OCI-LY1 (cell line): ENCODE results near the gene RNF138.

Experiments used
- H2AFZ ChIP-seq: fragments of 200-600 bp; sonication (generic), shearing (Covaris generic); 2 replicates; pipeline ENCODE4 v1.6.0; 2014; ENCODE audit warnings: antibody characterized with exemption, mild to moderate bottlenecking, low read length
- H3F3A ChIP-seq: fragments of 200-600 bp; sonication (generic), shearing (Covaris generic); 2 replicates; pipeline ENCODE4 v1.6.0; 2014; ENCODE audit warnings: mild to moderate bottlenecking, antibody characterized with exemption, low read length, moderate library complexity; ENCODE audit not compliant: insufficient read depth
- H3K27ac ChIP-seq: fragments of 200-600 bp; sonication (generic); 2 replicates; pipeline ENCODE4 v1.5.1; 2014; ENCODE audit warnings: low read length, mixed run types, mild to moderate bottlenecking, low read depth; ENCODE audit not compliant: poor library complexity, severe bottlenecking
- H3K27me3 ChIP-seq: fragments of 200-600 bp; sonication (generic); 2 replicates; pipeline ENCODE4 v1.6.0; 2014; ENCODE audit warnings: antibody characterized with exemption, mild to moderate bottlenecking, low read length, moderate library complexity; ENCODE audit not compliant: insufficient read depth
- H3K36me3 ChIP-seq: fragments of 200-600 bp; sonication (generic); 2 replicates; pipeline ENCODE4 v1.6.1; 2014; ENCODE audit warnings: mild to moderate bottlenecking, antibody characterized with exemption, low read length, moderate library complexity, mixed read lengths; ENCODE audit not compliant: insufficient read depth
- H3K4me1 ChIP-seq: fragments of 200-600 bp; sonication (generic); 2 replicates; pipeline ENCODE4 v1.5.1; 2014; ENCODE audit warnings: mild to moderate bottlenecking, low read length, moderate library complexity; ENCODE audit not compliant: insufficient read depth, severe bottlenecking
- H3K4me2 ChIP-seq: fragments of 200-600 bp; sonication (generic), shearing (Covaris generic); 2 replicates; pipeline ENCODE4 v1.6.1; 2014; ENCODE audit warnings: low read length
- H3K4me3 ChIP-seq: fragments of 200-600 bp; sonication (generic); 2 replicates; pipeline ENCODE4 v1.5.1; 2014; ENCODE audit warnings: low read length, low read depth, mild to moderate bottlenecking, mixed read lengths; ENCODE audit not compliant: poor library complexity, severe bottlenecking
- H3K79me2 ChIP-seq: fragments of 200-600 bp; shearing (Covaris generic); 2 replicates; pipeline ENCODE4 v1.6.1; 2016; ENCODE audit warnings: mixed run types, low read length, mixed read lengths; ENCODE audit not compliant: insufficient read depth
- H3K9ac ChIP-seq: fragments of 200-600 bp; sonication (generic), shearing (Covaris generic); 2 replicates; pipeline ENCODE4 v1.6.1; 2014; ENCODE audit warnings: mild to moderate bottlenecking, low read length, mixed read lengths
- H3K9me2 ChIP-seq: fragments of 200-600 bp; sonication (generic), shearing (Covaris generic); 2 replicates; pipeline ENCODE4 v1.6.1; 2014; ENCODE audit warnings: low read depth, mild to moderate bottlenecking, low read length, mixed read lengths
- H3K9me3 ChIP-seq: fragments of 200-600 bp; shearing (Covaris generic); 2 replicates; pipeline ENCODE4 v1.6.1; 2014; ENCODE audit warnings: low read length, mixed read lengths
- H4K20me1 ChIP-seq: fragments of 200-600 bp; sonication (generic), shearing (Covaris generic); 2 replicates; pipeline ENCODE4 v1.6.0; 2016; ENCODE audit warnings: mild to moderate bottlenecking, low read length; ENCODE audit not compliant: insufficient read depth
- EZH2 ChIP-seq: fragments of 200-600 bp; sonication (generic), shearing (Covaris generic); IDR thresholded peaks from 2 replicates; pipeline ENCODE4 v1.8.0; 2017; ENCODE audit warnings: borderline replicate concordance, mixed run types, mild to moderate bottlenecking, antibody characterized with exemption, low read length, moderate library complexity, mixed read lengths
- TF ChIP-seq, protein P1 (sequence below): fragments of 200-600 bp; sonication (generic), shearing (Covaris generic); IDR thresholded peaks from 2 replicates; pipeline ENCODE4 v1.5.1; 2017; ENCODE audit warnings: mild to moderate bottlenecking, antibody characterized with exemption, low read length, moderate library complexity, mixed read lengths

Gene RNF138

GRCh38 chr18:32139835-32140283, 48.2 kb downstream of the RNF138 start:
- H3K4me3 ChIP-seq: no peak overlapping the region
- no peak overlapping the region for H3K4me2 ChIP-seq
- H3K4me1 ChIP-seq: no peaks in the 10 kb centered on the region
- no peaks in the 10 kb centered on the region for H3K27me3 ChIP-seq
- no peaks in the 10 kb centered on the region for H3K79me2 ChIP-seq
- H2AFZ ChIP-seq: no peak overlapping the region
- H3K27ac ChIP-seq: no peak overlapping the region
- no peaks in the 10 kb centered on the region for H3F3A ChIP-seq
- no peaks in the 10 kb centered on the region for H4K20me1 ChIP-seq
- H3K9me3 ChIP-seq: no peaks in the 10 kb centered on the region
- TF ChIP-seq, protein P1, sequence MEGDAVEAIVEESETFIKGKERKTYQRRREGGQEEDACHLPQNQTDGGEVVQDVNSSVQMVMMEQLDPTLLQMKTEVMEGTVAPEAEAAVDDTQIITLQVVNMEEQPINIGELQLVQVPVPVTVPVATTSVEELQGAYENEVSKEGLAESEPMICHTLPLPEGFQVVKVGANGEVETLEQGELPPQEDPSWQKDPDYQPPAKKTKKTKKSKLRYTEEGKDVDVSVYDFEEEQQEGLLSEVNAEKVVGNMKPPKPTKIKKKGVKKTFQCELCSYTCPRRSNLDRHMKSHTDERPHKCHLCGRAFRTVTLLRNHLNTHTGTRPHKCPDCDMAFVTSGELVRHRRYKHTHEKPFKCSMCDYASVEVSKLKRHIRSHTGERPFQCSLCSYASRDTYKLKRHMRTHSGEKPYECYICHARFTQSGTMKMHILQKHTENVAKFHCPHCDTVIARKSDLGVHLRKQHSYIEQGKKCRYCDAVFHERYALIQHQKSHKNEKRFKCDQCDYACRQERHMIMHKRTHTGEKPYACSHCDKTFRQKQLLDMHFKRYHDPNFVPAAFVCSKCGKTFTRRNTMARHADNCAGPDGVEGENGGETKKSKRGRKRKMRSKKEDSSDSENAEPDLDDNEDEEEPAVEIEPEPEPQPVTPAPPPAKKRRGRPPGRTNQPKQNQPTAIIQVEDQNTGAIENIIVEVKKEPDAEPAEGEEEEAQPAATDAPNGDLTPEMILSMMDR: no peak
- TF ChIP-seq EZH2: no peak
- H3K9ac ChIP-seq: no peak overlapping the region
- no peaks in the 10 kb centered on the region for H3K36me3 ChIP-seq
- no peaks in the 10 kb centered on the region for H3K9me2 ChIP-seq

DNA sequence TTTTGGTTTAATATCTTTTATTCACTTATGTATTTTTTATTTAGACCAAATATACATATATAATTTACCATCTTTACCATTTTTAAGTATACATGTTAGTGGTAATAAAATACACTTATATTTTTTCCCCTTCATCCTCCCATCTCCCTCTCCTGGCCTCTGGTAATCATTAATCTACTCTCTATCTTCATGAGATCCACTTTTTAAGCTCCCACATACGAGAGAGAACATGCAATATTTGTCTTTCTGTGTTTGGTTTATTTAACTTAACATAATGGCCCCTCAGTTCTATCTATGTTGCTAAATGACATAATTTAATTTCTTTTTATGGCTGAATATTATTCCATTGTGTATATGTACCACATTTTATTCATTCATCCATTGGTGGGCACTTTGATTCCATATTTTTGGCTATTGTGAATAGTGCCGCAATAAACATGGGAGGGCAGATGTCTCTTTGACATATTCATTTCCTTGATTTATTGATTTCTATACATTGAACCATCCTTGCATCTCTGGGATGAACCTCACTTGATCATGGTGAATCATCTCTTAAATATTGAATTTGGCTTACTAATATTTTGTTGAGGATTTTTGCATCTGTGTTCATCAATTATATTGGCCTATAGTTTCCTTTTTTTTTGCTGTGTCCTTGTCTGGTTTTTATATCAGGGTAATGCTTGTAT, 56.7 kb downstream of the RNF138 start:
- Histone ChIP-seq H4K20me1 (no peaks in the 10 kb centered on the region), H3K79me2 (no peaks in the 10 kb centered on the region), H3K4me2 (no peak overlapping the region), H2AFZ (no peak overlapping the region), H3K9me2 (no peaks in the 10 kb centered on the region), H3F3A (no peaks in the 10 kb centered on the region), H3K4me1 (no peaks in the 10 kb centered on the region), H3K9ac (no peak overlapping the region), H3K9me3 (no peaks in the 10 kb centered on the region), H3K27ac (no peak overlapping the region), H3K4me3 (no peak overlapping the region), H3K36me3 (no peaks in the 10 kb centered on the region), H3K27me3 (no peaks in the 10 kb centered on the region)
- no peak for TF ChIP-seq EZH2
- TF ChIP-seq, protein P1: no peak

DNA sequence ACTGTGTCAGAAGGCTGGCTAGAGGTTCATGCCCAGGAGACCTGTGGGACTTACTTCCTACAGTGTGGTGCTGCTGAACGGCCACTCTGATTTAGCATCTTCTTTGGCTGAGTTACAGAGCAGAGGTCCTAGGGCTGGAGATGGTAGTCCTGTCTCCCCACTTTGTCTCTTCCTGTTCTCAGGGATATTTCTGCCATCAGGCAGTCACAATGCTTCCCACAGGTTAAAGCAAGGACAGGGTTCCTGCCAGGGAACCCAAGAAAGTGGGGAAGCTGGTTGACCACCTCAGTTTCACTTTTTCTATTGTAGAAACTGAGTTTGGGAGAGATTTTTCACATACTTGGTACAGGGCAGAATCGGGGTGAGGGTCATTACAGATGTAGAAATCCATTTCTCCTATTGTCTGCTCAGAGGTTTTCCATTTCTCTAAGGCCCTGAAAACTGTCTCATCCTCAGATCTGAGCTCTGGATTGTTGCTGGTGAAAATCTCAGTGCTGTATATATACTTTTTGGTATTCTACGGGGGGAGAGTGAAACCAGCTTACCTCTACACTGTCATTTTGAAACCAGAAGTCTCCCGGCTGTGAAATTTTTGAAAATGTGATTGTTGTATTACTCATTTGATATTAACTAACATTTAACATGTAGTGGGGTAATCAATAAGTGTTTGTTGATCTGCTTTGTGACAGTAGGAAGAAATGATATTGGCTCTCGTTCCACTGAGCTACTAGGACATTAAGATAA, 61.2 kb downstream of the RNF138 start:
- H3K79me2 ChIP-seq: no peaks in the 10 kb centered on the region
- no peaks in the 10 kb centered on the region for H3K9me2 ChIP-seq
- no peaks in the 10 kb centered on the region for H4K20me1 ChIP-seq
- no peak overlapping the region for H3K27ac ChIP-seq
- H3F3A ChIP-seq: no peaks in the 10 kb centered on the region
- no peak overlapping the region for H3K9ac ChIP-seq
- H3K4me3 ChIP-seq: no peak overlapping the region
- no peak overlapping the region for H3K4me2 ChIP-seq
- H3K27me3 ChIP-seq: no peaks in the 10 kb centered on the region; the same call in 1 of the 2 replicates
- H3K4me1 ChIP-seq: no peaks in the 10 kb centered on the region
- TF ChIP-seq EZH2: no peak
- TF ChIP-seq, protein P1: no peak
- no peaks in the 10 kb centered on the region for H3K9me3 ChIP-seq
- H3K36me3 ChIP-seq: no peaks in the 10 kb centered on the region
- no peak overlapping the region for H2AFZ ChIP-seq
